GM23248 (cell line): ENCODE measurements around the gene VTI1B.

Source experiments
- EZH2 ChIP-seq: fragments of 200-600 bp; sonication (generic); IDR thresholded peaks from 2 replicates; pipeline ENCODE4 v1.6.1; 2018; ENCODE audit warnings: antibody characterized with exemption, mild to moderate bottlenecking; ENCODE audit not compliant: insufficient read depth, poor library complexity, severe bottlenecking
- EZH2phosphoT487 ChIP-seq: fragments of 200-600 bp; sonication (generic); IDR thresholded peaks from 2 replicates; pipeline ENCODE4 v1.6.1; 2018; ENCODE audit warnings: antibody characterized with exemption, moderate library complexity, mild to moderate bottlenecking, low read depth; ENCODE audit not compliant: insufficient read depth

- TF ChIP-seq EZH2phosphoT487 (no peak), EZH2 (no peak)
Observed at GRCh38 chr14:67674139-67674479, 323 bp downstream of the VTI1B start.
